SU-DHL-6 (cell line): ENCODE data around the gene KRT27.

Source experiments
- H2AFZ ChIP-seq: fragments of 200-600 bp; sonication (generic); 2 replicates; pipeline ENCODE4 v1.6.1; 2014; ENCODE audit warnings: low read depth, mild to moderate bottlenecking, moderate library complexity, mixed read lengths, antibody characterized with exemption, low read length; ENCODE audit not compliant: severe bottlenecking
- H3F3A ChIP-seq: fragments of 200-600 bp; shearing (Covaris generic); 2 replicates; pipeline ENCODE4 v1.6.0; 2016; ENCODE audit warnings: antibody characterized with exemption, mild to moderate bottlenecking; ENCODE audit not compliant: insufficient read depth
- H3K27ac ChIP-seq: fragments of 200-600 bp; sonication (generic); 2 replicates; pipeline ENCODE4 v1.5.1; 2016; ENCODE audit warnings: low read depth, mild to moderate bottlenecking, low read length, moderate library complexity, mixed read lengths
- H3K27me3 ChIP-seq: fragments of 200-600 bp; sonication (generic), shearing (Covaris generic); 2 replicates; pipeline ENCODE4 v1.6.0; 2014; ENCODE audit warnings: mild to moderate bottlenecking, low read length
- H3K36me3 ChIP-seq: fragments of 200-600 bp; sonication (generic); 2 replicates; pipeline ENCODE4 v1.6.1; 2014; ENCODE audit warnings: mild to moderate bottlenecking, low read length, mixed read lengths
- H3K4me2 ChIP-seq: fragments of 300-600, 200-600 bp; shearing (Covaris generic), sonication (generic); 2 replicates; pipeline ENCODE4 v1.6.0; 2014; ENCODE audit warnings: low read length, low read depth, mild to moderate bottlenecking; ENCODE audit not compliant: poor library complexity, severe bottlenecking
- H3K4me3 ChIP-seq: fragments of 200-600 bp; sonication (generic); 2 replicates; pipeline ENCODE4 v1.5.1; 2014; ENCODE audit warnings: antibody characterized with exemption, low read length, mild to moderate bottlenecking, mixed read lengths; ENCODE audit not compliant: insufficient read depth, poor library complexity, severe bottlenecking
- H3K79me2 ChIP-seq: fragments of 200-600 bp; sonication (generic); 2 replicates; pipeline ENCODE4 v1.6.1; 2014; ENCODE audit warnings: mild to moderate bottlenecking, low read length, moderate library complexity; ENCODE audit not compliant: insufficient read depth
- H3K9ac ChIP-seq: fragments of 200-600 bp; sonication (generic); 2 replicates; pipeline ENCODE4 v1.7.0; 2014; ENCODE audit warnings: mild to moderate bottlenecking, low read length
- H3K9me2 ChIP-seq: fragments of 200-600 bp; sonication (generic); replicated peaks from 2 replicates; pipeline ENCODE4 v1.6.1; 2014; ENCODE audit warnings: low read length; ENCODE audit not compliant: insufficient read depth
- H3K9me3 ChIP-seq: fragments of 200-600 bp; sonication (generic); 2 replicates; pipeline ENCODE4 v1.6.1; 2014; ENCODE audit warnings: low read length, mixed read lengths; ENCODE audit not compliant: insufficient read depth
- H4K20me1 ChIP-seq: fragments of 200-600 bp; sonication (generic); 2 replicates; pipeline ENCODE4 v1.6.1; 2014; ENCODE audit warnings: low read depth, mild to moderate bottlenecking, antibody characterized with exemption, low read length, moderate library complexity, mixed read lengths
- CTCF ChIP-seq: fragments of 200-600 bp; sonication (generic); IDR thresholded peaks from one replicate; pipeline ENCODE4 v1.5.1; 2017; ENCODE audit warnings: antibody characterized with exemption, mild to moderate bottlenecking, low read length, moderate library complexity; ENCODE audit not compliant: insufficient read depth, poor library complexity, severe bottlenecking
- EZH2phosphoT487 ChIP-seq: fragments of 200-600 bp; sonication (generic), shearing (Covaris generic); conservative IDR thresholded peaks from 2 replicates; pipeline ENCODE4 v1.6.1; 2018; ENCODE audit warnings: mild to moderate bottlenecking, antibody characterized with exemption, low read length, moderate library complexity, mixed read lengths

The KRT27 gene

GRCh38 chr17:40782450-40782849 lies at the start of gene KRT27:
Gene KRT27, minus strand, starts transcription at chr17:40782550. Its CDS starts 57 bp downstream, at chr17:40782493.
- Histone ChIP-seq H3K9me3 (no peaks in the 10 kb centered on the region), H3K27ac (no peak within 1 kb of the TSS), H3K9ac (no peak within 1 kb of the TSS), H3K4me2 (no peak within 1 kb of the TSS), H3K4me3 (no peak within 1 kb of the TSS), H3K79me2 (no peaks in the 10 kb centered on the region), H3K27me3 (no peaks in the 10 kb centered on the region), H4K20me1 (no peaks in the 10 kb centered on the region), H3K9me2 (no peaks in the 10 kb centered on the region), H2AFZ (no peak within 1 kb of the TSS), H3K36me3 (no peaks in the 10 kb centered on the region), H3F3A (no peaks in the 10 kb centered on the region)
- no peak for TF ChIP-seq EZH2phosphoT487

GRCh38 chr17:40830085-40830776 lies 47.9 kb upstream of the KRT27 start:
- Histone ChIP-seq H3K4me2 (no peak overlapping the region), H3K36me3 (no peaks in the 10 kb centered on the region; the same call in 1 of the 2 replicates), H3K9me2 (no peaks in the 10 kb centered on the region)

GRCh38 chr17:40828454-40829044 lies 46.2 kb upstream of the KRT27 start:
- Histone ChIP-seq H3K9me3 (no peaks in the 10 kb centered on the region), H4K20me1 (no peaks in the 10 kb centered on the region), H3K4me2 (no peak overlapping the region), H3K9me2 (no peaks in the 10 kb centered on the region), H3K79me2 (peaks cover 6% of the 10 kb centered on the region; the same call in 1 of the 2 replicates), H3K27me3 (no peaks in the 10 kb centered on the region), H3K27ac (no peak overlapping the region), H3F3A (no peaks in the 10 kb centered on the region), H2AFZ (no peak overlapping the region), H3K9ac (no peak overlapping the region), H3K4me3 (no peak overlapping the region), H3K36me3 (no peaks in the 10 kb centered on the region; the same call in 1 of the 2 replicates)
- no peak for TF ChIP-seq EZH2phosphoT487

More at GRCh38 chr17:40830085-40830776, 47.9 kb upstream of the KRT27 start:
- Histone ChIP-seq H3K27me3 (no peaks in the 10 kb centered on the region), H3K79me2 (peaks cover 6% of the 10 kb centered on the region; the same call in 1 of the 2 replicates), H4K20me1 (no peaks in the 10 kb centered on the region), H3K9ac (no peak overlapping the region), H3K27ac (no peak overlapping the region), H3K9me3 (no peaks in the 10 kb centered on the region), H2AFZ (no peak overlapping the region), H3F3A (no peaks in the 10 kb centered on the region), H3K4me3 (no peak overlapping the region)
- TF ChIP-seq CTCF, result no peak
- TF ChIP-seq EZH2phosphoT487, result no peak

- H3K9ac ChIP-seq, result no peak overlapping the region
- H4K20me1 ChIP-seq, result no peaks in the 10 kb centered on the region
- no peaks in the 10 kb centered on the region; the same call in 1 of the 2 replicates for H3K36me3 ChIP-seq
- H3K27me3 ChIP-seq, result no peaks in the 10 kb centered on the region
- no peak overlapping the region for H3K4me2 ChIP-seq
- H2AFZ ChIP-seq, result no peak overlapping the region
- no peak for TF ChIP-seq CTCF
- TF ChIP-seq EZH2phosphoT487, result no peak
- no peaks in the 10 kb centered on the region for H3K9me2 ChIP-seq
- H3F3A ChIP-seq, result no peaks in the 10 kb centered on the region
- H3K9me3 ChIP-seq, result no peaks in the 10 kb centered on the region
- peaks cover 6% of the 10 kb centered on the region; the same call in 1 of the 2 replicates for H3K79me2 ChIP-seq
- no peak overlapping the region for H3K27ac ChIP-seq
- H3K4me3 ChIP-seq, result no peak overlapping the region
These were observed 45.5 kb upstream of the KRT27 start for GRCh38 chr17:40827746-40828453.
